HFFc6 (cell line): ENCODE measurements around the gene GCHFR. TPM values are rescaled to one million over a fixed set of nuclear protein-coding genes. Genes with fewer than 3 reads are reported as not detected.

Experiments used
- DNase-seq: peaks from one replicate; pipeline ENCODE4 v3.0.0-alpha.2; 2018
- H3K27ac Mint-ChIP-seq: 2 replicates; pipeline ENCODE4 v1.8.0; 2020; ENCODE audit warnings: mild to moderate bottlenecking, mixed read lengths
- H3K27me3 Mint-ChIP-seq: 2 replicates; pipeline ENCODE4 v1.8.0; 2021; ENCODE audit warnings: mild to moderate bottlenecking, moderate library complexity, mixed read lengths; ENCODE audit not compliant: insufficient read depth
- H3K36me3 Mint-ChIP-seq: 2 replicates; pipeline ENCODE4 v1.8.0; 2021; ENCODE audit warnings: low read depth, mixed read lengths
- H3K4me1 Mint-ChIP-seq: 2 replicates; pipeline ENCODE4 v1.8.0; 2020; ENCODE audit warnings: low read depth, mixed read lengths
- H3K4me3 Mint-ChIP-seq: 2 replicates; pipeline ENCODE4 v1.8.0; 2020; ENCODE audit warnings: mild to moderate bottlenecking, moderate library complexity, mixed read lengths
- H3K9me3 Mint-ChIP-seq: 2 replicates; pipeline ENCODE4 v1.8.0; 2020; ENCODE audit warnings: mild to moderate bottlenecking, mixed read lengths
- CTCF ChIP-seq: fragments of 200-600 bp; sonication (generic); IDR thresholded peaks from 2 replicates; pipeline ENCODE4 v1.5.0; 2021; ENCODE audit warnings: antibody characterized with exemption, mild to moderate bottlenecking
- total RNA-seq, 6 experiments: library from RNA; stranded (reverse); fragmentation: NEBNext Ultra II Directional; extraction: Animal tissue kit (Norgen Biotek cat#: 25700); gene quantifications; 2 replicates in 1 of 6; 3 replicates in 5 of 6; pipeline ENCODE4 v1.2.3, GENCODE V29; 2021

Gene GCHFR
- total RNA-seq, 6 experiments from 2014 or later = 1.6 to 3.1 (median 2.7) TPM

GRCh38 chr15:40769274-40770146 is 5.6 kb downstream of the GCHFR start, which contains the start of gene C15orf62:
TSS of gene C15orf62 (plus strand) at chr15:40769980. CDS start at chr15:40770496, 516 bp downstream.
- Mint-ChIP-seq H3K9me3 (no peaks in the 10 kb centered on the region), H3K4me1 (peaks cover 39% of the 10 kb centered on the region), H3K36me3 (peaks cover 3% of the 10 kb centered on the region; the same call in 1 of the 2 replicates), H3K27ac (peak within 1 kb of the TSS; percentile 48), H3K4me3 (no peak within 1 kb of the TSS), H3K27me3 (peaks cover 2% of the 10 kb centered on the region)
- DNase-seq = no peak
- no peak for TF ChIP-seq CTCF

- TF ChIP-seq CTCF = no peak
- peaks cover 5% of the 10 kb centered on the region; the same call in 1 of the 2 replicates for H3K36me3 Mint-ChIP-seq
- no peak for DNase-seq
- H3K9me3 Mint-ChIP-seq = no peaks in the 10 kb centered on the region
- peaks cover 31% of the 10 kb centered on the region for H3K4me1 Mint-ChIP-seq
- H3K27ac Mint-ChIP-seq = peak overlapping the region; percentile 48
- no peak overlapping the region for H3K4me3 Mint-ChIP-seq
- peaks cover 2% of the 10 kb centered on the region for H3K27me3 Mint-ChIP-seq
Measured at GRCh38 chr15:40770147-40770721, 6.4 kb downstream of the GCHFR start.

- Mint-ChIP-seq H3K4me1 (peaks cover 21% of the 10 kb centered on the region), H3K4me3 (no peak overlapping the region), H3K36me3 (peaks cover 5% of the 10 kb centered on the region; the same call in 1 of the 2 replicates), H3K27ac (no peak overlapping the region), H3K9me3 (no peaks in the 10 kb centered on the region), H3K27me3 (peaks cover 4% of the 10 kb centered on the region)
- no peak for DNase-seq
- TF ChIP-seq CTCF = no peak
Measured at GRCh38 chr15:40771242-40771641, 7.4 kb downstream of the GCHFR start.

- H3K4me3 Mint-ChIP-seq = no peak overlapping the region
- DNase-seq = no peak
- H3K36me3 Mint-ChIP-seq = peaks cover 12% of the 10 kb centered on the region
- TF ChIP-seq CTCF = no peak
- H3K27ac Mint-ChIP-seq = no peak overlapping the region
- H3K9me3 Mint-ChIP-seq = no peaks in the 10 kb centered on the region
- peaks cover 4% of the 10 kb centered on the region for H3K27me3 Mint-ChIP-seq
- peaks cover 20% of the 10 kb centered on the region for H3K4me1 Mint-ChIP-seq
Measured at GRCh38 chr15:40772014-40772413, 8.1 kb downstream of the GCHFR start.

GRCh38 chr15:40773496-40773895 is 9.6 kb downstream of the GCHFR start:
- H3K4me1 Mint-ChIP-seq = peaks cover 19% of the 10 kb centered on the region
- H3K27me3 Mint-ChIP-seq = peaks cover 4% of the 10 kb centered on the region
- no peak for DNase-seq
- H3K4me3 Mint-ChIP-seq = no peak overlapping the region
- no peak overlapping the region for H3K27ac Mint-ChIP-seq
- H3K9me3 Mint-ChIP-seq = no peaks in the 10 kb centered on the region
- TF ChIP-seq CTCF = no peak
- H3K36me3 Mint-ChIP-seq = peaks cover 13% of the 10 kb centered on the region
